ENCODE measurements around the gene IFNL3. TPM values are rescaled to one million over a fixed set of nuclear protein-coding genes. Genes with fewer than 3 reads are reported as not detected.
"Not testable (repeated sequence)": the region's sequence is repeated elsewhere in the genome, so short reads cannot be mapped to it uniquely, and the experiment has no call there.

Gene IFNL3
- total and polyA plus RNA-seq, 2 experiments from 2014 or later: not detected

GRCh38 chr19:39277598-39277997 is 32.8 kb upstream of the IFNL3 start:
- H3K27me3 ChIP-seq (replicated peaks; ENCODE audit: insufficient read depth): peaks cover 38% of the 10 kb centered on the region
- H2AFZ ChIP-seq: no peak overlapping the region
- H3F3A ChIP-seq (ENCODE audit: insufficient read depth): no peaks in the 10 kb centered on the region
- WGBS, 2 experiments (ENCODE audit: low coverage in 1 of 2, low lambda C conversion rate in 2 of 2, missing lambda C conversion rate in 2 of 2): 57 to 58% methylated on average over 7 of the region's 7 CpGs
- no peak overlapping the region for H3K4me3 ChIP-seq
- H3K36me3 ChIP-seq (ENCODE audit: low read depth): no peaks in the 10 kb centered on the region
- no peaks in the 10 kb centered on the region for H3K9me3 ChIP-seq (ENCODE audit: low read depth)
- H3K4me1 ChIP-seq (ENCODE audit: insufficient read depth): no peaks in the 10 kb centered on the region
- H4K20me1 ChIP-seq (ENCODE audit: insufficient read depth): no peaks in the 10 kb centered on the region
- no peak overlapping the region for H3K27ac ChIP-seq
- no peaks in the 10 kb centered on the region for H3K9me2 ChIP-seq (ENCODE audit: insufficient read depth)
- no peak overlapping the region for H3K4me2 ChIP-seq (ENCODE audit: unreplicated experiment)
- peak; percentile 5 for DNase-seq
- no peak for TF ChIP-seq EZH2phosphoT487 (IDR thresholded peaks at IDR 0.05; ENCODE audit: insufficient read depth, low read depth)
- no peak for TF ChIP-seq EZH2 (IDR thresholded peaks at IDR 0.05; ENCODE audit: insufficient read depth, poor library complexity, severe bottlenecking)
- no peak overlapping the region for H3K9ac ChIP-seq
- in situ Hi-C loops (cut with MboI): no loop called here
- no peaks in the 10 kb centered on the region for H3K79me2 ChIP-seq (ENCODE audit: insufficient read depth)

GRCh38 chr19:39276740-39277139 is 31.9 kb upstream of the IFNL3 start:
- H3K4me1 ChIP-seq (ENCODE audit: insufficient read depth): no peaks in the 10 kb centered on the region
- H3F3A ChIP-seq (ENCODE audit: insufficient read depth): no peaks in the 10 kb centered on the region
- H3K4me3 ChIP-seq: no peak overlapping the region
- H3K27ac ChIP-seq: no peak overlapping the region
- no peaks in the 10 kb centered on the region for H3K9me3 ChIP-seq (ENCODE audit: low read depth)
- no peaks in the 10 kb centered on the region for H3K36me3 ChIP-seq (ENCODE audit: low read depth)
- H3K9ac ChIP-seq: no peak overlapping the region
- H4K20me1 ChIP-seq (ENCODE audit: insufficient read depth): no peaks in the 10 kb centered on the region
- no peak overlapping the region for H2AFZ ChIP-seq
- H3K9me2 ChIP-seq (ENCODE audit: insufficient read depth): no peaks in the 10 kb centered on the region
- WGBS, 2 experiments (ENCODE audit: low coverage in 1 of 2, low lambda C conversion rate in 2 of 2, missing lambda C conversion rate in 2 of 2): 69 to 70% methylated on average over 5 of the region's 5 CpGs
- no peak for DNase-seq
- TF ChIP-seq EZH2phosphoT487 (IDR thresholded peaks at IDR 0.05; ENCODE audit: insufficient read depth, low read depth) (no peak), EZH2 (IDR thresholded peaks at IDR 0.05; ENCODE audit: insufficient read depth, poor library complexity, severe bottlenecking) (no peak)
- H3K27me3 ChIP-seq (replicated peaks; ENCODE audit: insufficient read depth): peaks cover 38% of the 10 kb centered on the region
- no peak overlapping the region for H3K4me2 ChIP-seq (ENCODE audit: unreplicated experiment)
- no peaks in the 10 kb centered on the region for H3K79me2 ChIP-seq (ENCODE audit: insufficient read depth)
- in situ Hi-C loops (cut with MboI): no loop called here

GRCh38 chr19:39275578-39275977 is 30.8 kb upstream of the IFNL3 start:
- H3K36me3 ChIP-seq (ENCODE audit: low read depth): no peaks in the 10 kb centered on the region
- no peak overlapping the region for H3K4me2 ChIP-seq (ENCODE audit: unreplicated experiment)
- H3K4me1 ChIP-seq (ENCODE audit: insufficient read depth): no peaks in the 10 kb centered on the region
- no peaks in the 10 kb centered on the region for H3F3A ChIP-seq (ENCODE audit: insufficient read depth)
- in situ Hi-C loops (cut with MboI): no loop called here
- no peak overlapping the region for H2AFZ ChIP-seq
- no peaks in the 10 kb centered on the region for H4K20me1 ChIP-seq (ENCODE audit: insufficient read depth)
- DNase-seq: no peak
- H3K9me2 ChIP-seq (ENCODE audit: insufficient read depth): no peaks in the 10 kb centered on the region
- H3K9ac ChIP-seq: no peak overlapping the region
- TF ChIP-seq EZH2phosphoT487 (IDR thresholded peaks at IDR 0.05; ENCODE audit: insufficient read depth, low read depth) (no peak), EZH2 (IDR thresholded peaks at IDR 0.05; ENCODE audit: insufficient read depth, poor library complexity, severe bottlenecking) (no peak)
- WGBS, 2 experiments (ENCODE audit: low coverage in 1 of 2, low lambda C conversion rate in 2 of 2, missing lambda C conversion rate in 2 of 2): 44 to 49% methylated on average over 5 of the region's 5 CpGs
- H3K4me3 ChIP-seq: no peak overlapping the region
- H3K27ac ChIP-seq: no peak overlapping the region
- no peaks in the 10 kb centered on the region for H3K9me3 ChIP-seq (ENCODE audit: low read depth)
- peaks cover 47% of the 10 kb centered on the region for H3K27me3 ChIP-seq (replicated peaks; ENCODE audit: insufficient read depth)
- H3K79me2 ChIP-seq (ENCODE audit: insufficient read depth): no peaks in the 10 kb centered on the region

- DNase-seq; H3F3A ChIP-seq (ENCODE audit: insufficient read depth); H3K4me1 ChIP-seq (ENCODE audit: insufficient read depth); H3K4me2 ChIP-seq (ENCODE audit: unreplicated experiment); H3K36me3 ChIP-seq (ENCODE audit: low read depth); H2AFZ ChIP-seq; H3K27ac ChIP-seq; H4K20me1 ChIP-seq (ENCODE audit: insufficient read depth); H3K9me3 ChIP-seq (ENCODE audit: low read depth); H3K9ac ChIP-seq; H3K79me2 ChIP-seq (ENCODE audit: insufficient read depth); H3K4me3 ChIP-seq; in situ Hi-C loops (cut with MboI); H3K9me2 ChIP-seq (ENCODE audit: insufficient read depth): not testable (repeated sequence)
- peaks cover 43% of the 10 kb centered on the region for H3K27me3 ChIP-seq (replicated peaks; ENCODE audit: insufficient read depth)
- 49 to 54% methylated on average over 5 of the region's 5 CpGs for WGBS, 2 experiments (ENCODE audit: low coverage in 1 of 2, low lambda C conversion rate in 2 of 2, missing lambda C conversion rate in 2 of 2)
Measured at GRCh38 chr19:39273859-39274258, 29.1 kb upstream of the IFNL3 start.

Data from GM23248 (cell line).